GM19455 (cell line): ENCODE data around the gene CYP26B1.

Source experiments
- ATAC-seq: cut with Tn5 transposase; IDR thresholded peaks from one replicate; pipeline ENCODE4 v1.9.1; 2021; ENCODE audit not compliant: unreplicated experiment

CYP26B1 gene

GRCh38 chr2:72131916-72132841, 15.5 kb downstream of the CYP26B1 start:
- no peak for ATAC-seq

DNA sequence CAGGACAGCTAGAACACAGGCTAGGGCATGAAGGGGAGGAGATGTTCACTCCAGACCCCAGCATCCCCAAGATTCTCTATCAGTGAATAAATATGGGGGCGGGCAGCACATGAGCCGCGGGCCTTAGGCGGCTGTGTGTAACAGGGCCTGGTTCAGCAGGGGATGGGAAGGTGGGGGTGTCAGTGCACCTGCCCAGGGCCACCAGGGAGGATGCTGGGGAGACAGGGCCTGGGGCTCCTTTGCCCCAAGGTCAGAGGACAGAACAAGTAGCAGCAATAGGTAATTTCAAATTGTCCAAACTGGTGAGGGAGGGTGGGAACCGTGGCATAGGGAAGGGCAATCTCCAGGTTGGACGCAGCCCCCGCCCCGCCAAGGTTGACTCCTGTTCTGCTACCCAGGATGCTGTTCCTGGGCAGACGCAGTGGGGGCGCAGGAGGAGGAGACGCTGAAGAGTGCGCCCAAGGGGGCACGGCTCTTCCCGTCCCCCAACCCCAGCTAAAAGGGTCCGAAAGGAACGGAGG, 16.2 kb downstream of the CYP26B1 start:
- ATAC-seq, result no peak

DNA sequence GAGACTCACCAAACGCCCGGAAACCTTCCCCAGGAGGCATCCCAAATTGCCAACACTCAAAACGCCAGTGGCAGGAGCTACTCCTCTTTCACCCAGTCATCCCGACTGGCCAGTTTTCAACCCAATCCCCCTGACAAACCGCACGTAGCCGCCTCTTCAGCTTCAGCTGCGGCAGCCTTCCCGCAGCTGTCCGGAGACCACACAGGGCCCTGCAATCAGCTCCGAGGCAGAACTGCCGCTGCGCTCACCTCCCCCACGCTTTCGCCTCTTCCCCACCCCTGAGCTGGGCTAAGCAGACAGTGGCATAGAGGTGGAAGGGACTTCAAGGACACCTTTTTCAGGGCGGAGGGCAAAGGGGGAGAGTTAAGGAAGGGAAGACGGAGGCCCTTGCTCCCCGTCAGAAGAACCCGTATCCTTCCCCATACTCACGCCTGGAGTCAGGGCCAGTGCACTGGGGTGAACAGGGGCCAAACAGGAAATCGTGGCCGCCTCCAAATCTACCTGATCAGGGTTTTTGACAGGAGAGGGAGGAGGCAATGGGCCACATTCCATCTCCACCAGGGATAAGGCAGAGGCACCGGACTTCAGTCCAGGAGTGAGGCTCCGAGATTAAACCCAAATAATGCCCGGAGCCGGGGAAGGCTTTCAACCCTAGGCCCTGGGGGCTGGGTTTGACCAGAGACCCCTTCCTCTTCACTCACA, 16.9 kb downstream of the CYP26B1 start:
- ATAC-seq, result no peak

- ATAC-seq, result no peak
Measured at GRCh38 chr2:72129681-72130340, 17.9 kb downstream of the CYP26B1 start.

DNA sequence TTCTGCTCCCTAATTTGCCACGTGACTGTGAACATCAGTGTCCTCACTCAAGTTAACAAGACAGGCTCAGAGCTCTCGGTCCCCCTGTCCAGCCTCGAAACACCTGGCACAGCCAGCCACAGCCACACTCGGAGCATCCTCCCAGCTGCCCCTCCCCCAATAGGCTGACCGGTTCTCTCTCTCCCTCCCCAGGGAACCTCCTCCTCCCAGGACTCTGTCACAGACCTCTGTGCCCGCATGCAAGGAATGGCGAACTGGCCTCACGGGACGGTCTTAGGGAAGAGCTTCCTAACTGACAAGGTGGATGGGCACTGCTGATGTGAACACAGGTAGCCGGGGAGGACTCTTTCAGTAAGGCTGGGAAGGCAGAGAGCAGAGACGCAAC, 18.8 kb downstream of the CYP26B1 start:
- ATAC-seq, result no peak

- no peak for ATAC-seq
Measured at GRCh38 chr2:72128059-72128842, 19.4 kb downstream of the CYP26B1 start.

GRCh38 chr2:72127401-72128058, 20.1 kb downstream of the CYP26B1 start:
- no peak for ATAC-seq

DNA sequence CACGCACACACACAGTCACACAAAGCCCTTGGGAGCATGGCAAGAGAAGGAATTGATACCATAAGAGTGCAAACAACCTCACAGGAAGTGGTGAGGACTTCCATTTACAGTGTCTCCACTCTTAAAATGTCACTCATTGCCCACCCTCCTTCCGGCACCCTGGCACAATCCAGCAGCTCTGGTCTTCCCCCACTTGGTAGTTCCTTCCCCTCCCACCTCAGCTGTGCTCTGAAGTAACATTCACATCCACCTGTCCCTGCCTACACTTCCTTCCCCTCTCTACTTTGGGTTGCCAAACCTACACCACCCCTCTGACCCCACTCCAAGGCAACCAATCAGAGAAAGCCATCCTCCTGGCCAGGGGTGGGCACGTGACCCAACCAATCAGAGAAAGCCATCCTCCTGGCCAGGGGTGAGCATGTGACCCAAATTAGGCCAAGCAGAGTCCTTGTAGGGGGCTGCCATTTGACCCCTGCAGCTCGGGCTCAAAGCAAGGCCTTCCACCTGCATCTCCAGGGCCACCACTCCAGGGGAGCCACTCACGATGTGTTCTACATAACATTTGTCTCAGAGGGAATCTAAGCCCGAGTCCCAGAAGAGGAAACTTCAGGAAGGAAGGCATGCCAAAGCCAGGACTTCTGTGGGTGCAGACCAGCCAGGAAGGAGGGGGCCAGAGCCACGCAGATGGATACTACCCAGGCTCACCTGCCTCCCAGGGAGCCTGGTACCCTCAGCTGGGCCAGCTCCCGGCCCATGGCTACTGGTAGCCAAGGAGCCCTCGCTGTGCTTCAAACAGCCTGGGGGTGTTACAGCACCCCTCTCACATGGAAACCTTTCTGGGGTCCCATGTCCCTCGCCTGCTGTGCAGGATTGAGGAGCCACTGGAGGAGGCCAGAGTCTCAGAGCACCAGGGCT, 21.2 kb downstream of the CYP26B1 start:
- ATAC-seq, result no peak

GRCh38 chr2:72124376-72124775, 23.3 kb downstream of the CYP26B1 start:
- no peak for ATAC-seq

- no peak for ATAC-seq
Measured at GRCh38 chr2:72121153-72121552, 26.5 kb downstream of the CYP26B1 start.

DNA sequence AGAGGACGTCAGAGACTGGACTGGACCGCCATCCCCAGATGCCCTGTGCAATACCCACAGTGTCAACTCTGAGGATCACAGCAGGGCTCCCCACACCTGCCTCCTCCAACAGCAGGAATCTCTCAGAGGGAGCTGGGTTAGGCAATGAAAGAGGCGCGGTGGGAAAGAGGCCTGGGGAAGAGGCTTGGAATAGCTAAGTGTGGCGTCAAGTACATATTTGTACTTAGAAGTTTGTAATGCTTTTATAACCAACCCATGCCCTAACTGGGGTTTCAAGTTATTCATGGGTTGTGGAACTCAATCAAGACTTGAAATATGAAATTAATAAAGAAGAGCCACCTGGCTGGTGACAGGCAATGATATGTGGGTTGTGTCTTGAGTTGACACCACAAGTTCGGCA, 28.7 kb downstream of the CYP26B1 start:
- ATAC-seq, result no peak

DNA sequence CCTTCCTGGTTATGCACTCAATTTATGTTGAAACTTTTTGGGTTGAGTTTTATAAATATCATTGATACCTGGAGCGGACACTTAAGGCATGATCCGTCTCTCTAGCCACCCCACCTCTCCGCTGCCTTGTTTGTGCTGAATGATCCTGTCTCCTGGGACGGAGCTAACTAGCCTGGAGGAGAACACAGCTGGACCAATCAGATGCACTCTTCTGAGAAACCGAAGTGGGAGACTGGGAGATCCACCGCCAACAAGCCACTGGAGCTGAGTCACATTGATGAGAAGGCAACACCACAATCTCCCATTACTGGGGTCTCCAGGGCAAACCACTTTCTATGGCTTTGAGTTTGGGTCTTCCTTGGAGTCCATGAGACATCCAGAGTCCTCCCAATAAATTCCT, 29.3 kb downstream of the CYP26B1 start:
- no peak for ATAC-seq

- ATAC-seq, result no peak
Measured at GRCh38 chr2:72117718-72118117, 29.9 kb downstream of the CYP26B1 start.

- ATAC-seq, result no peak
Measured at GRCh38 chr2:72117029-72117428, 30.6 kb downstream of the CYP26B1 start.

- ATAC-seq, result no peak
Measured at GRCh38 chr2:72116081-72116533, 31.6 kb downstream of the CYP26B1 start.

GRCh38 chr2:72115110-72116080, 32.3 kb downstream of the CYP26B1 start:
- no peak for ATAC-seq

- no peak for ATAC-seq
Measured at GRCh38 chr2:72114693-72115051, 33.0 kb downstream of the CYP26B1 start.
